ENCODE results near the gene LRRC36. TPM values are rescaled to one million over a fixed set of nuclear protein-coding genes. Genes with fewer than 3 reads are reported as not detected.

The LRRC36 gene
- total and polyA plus RNA-seq, 10 of the 15 experiments (the other 5 are each of a cell fraction or from before 2014, with no cell fraction given) = 0.45 to 2.0 (median 0.75) TPM; not detected in 1

- no TSS peak for BruUV-seq (replicated peaks)
- DNase-seq (ENCODE audit: low read depth, low spot score) (no peak), FAIRE-seq (no peak), ATAC-seq (no peak)
- in situ Hi-C loops (cut with MboI) = no loop called here
- Histone ChIP-seq H4K20me1 (ENCODE audit: control insufficient read depth, insufficient read depth) (no peaks in the 10 kb centered on the region), H3K9ac (ENCODE audit: control insufficient read depth, insufficient read depth, low read length) (no peak overlapping the region), H3K9me3 (replicated peaks; ENCODE audit: control insufficient read depth, insufficient read depth, low read length) (no peaks in the 10 kb centered on the region), H3K79me2 (ENCODE audit: control insufficient read depth, insufficient read depth, low read length) (0 out of 2 replicates have a peak, but pooled peaks cover 2% of the 10 kb centered on the region), H3K36me3 (ENCODE audit: control insufficient read depth in 2 of 2, insufficient read depth in 2 of 2, low read length in 1 of 2) (no peaks in the 10 kb centered on the region; a peak in 1 of 4 replicates), H3K4me1 (ENCODE audit: control insufficient read depth, insufficient read depth, low read length) (peaks cover 4% of the 10 kb centered on the region; the same call in 1 of the 2 replicates), H2AFZ (ENCODE audit: control insufficient read depth, low read depth, low read length) (no peak overlapping the region), H3K4me3 (no peak overlapping the region), H3K4me2 (ENCODE audit: control insufficient read depth, insufficient read depth) (no peak overlapping the region), H3K27me3 (replicated peaks in 1 of 2; ENCODE audit: control insufficient read depth in 2 of 2, insufficient read depth in 2 of 2, low read length in 1 of 2) (no peaks in the 10 kb centered on the region), H3K27ac (ENCODE audit: control insufficient read depth, insufficient read depth) (no peak overlapping the region)
- no peak for TF ChIP-seq BMI1 (IDR thresholded peaks at IDR 0.05; ENCODE audit: borderline replicate concordance)
- TF ChIP-seq, protein P1, sequence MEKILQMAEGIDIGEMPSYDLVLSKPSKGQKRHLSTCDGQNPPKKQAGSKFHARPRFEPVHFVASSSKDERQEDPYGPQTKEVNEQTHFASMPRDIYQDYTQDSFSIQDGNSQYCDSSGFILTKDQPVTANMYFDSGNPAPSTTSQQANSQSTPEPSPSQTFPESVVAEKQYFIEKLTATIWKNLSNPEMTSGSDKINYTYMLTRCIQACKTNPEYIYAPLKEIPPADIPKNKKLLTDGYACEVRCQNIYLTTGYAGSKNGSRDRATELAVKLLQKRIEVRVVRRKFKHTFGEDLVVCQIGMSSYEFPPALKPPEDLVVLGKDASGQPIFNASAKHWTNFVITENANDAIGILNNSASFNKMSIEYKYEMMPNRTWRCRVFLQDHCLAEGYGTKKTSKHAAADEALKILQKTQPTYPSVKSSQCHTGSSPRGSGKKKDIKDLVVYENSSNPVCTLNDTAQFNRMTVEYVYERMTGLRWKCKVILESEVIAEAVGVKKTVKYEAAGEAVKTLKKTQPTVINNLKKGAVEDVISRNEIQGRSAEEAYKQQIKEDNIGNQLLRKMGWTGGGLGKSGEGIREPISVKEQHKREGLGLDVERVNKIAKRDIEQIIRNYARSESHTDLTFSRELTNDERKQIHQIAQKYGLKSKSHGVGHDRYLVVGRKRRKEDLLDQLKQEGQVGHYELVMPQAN (conservative IDR thresholded peaks at IDR 0.05) = no peak
- no peak for TF ChIP-seq RAD21 (IDR thresholded peaks at IDR 0.05; ENCODE audit: insufficient read depth, low read depth, low read length)
- no peak for TF ChIP-seq NR2C2 (IDR thresholded peaks at IDR 0.05; ENCODE audit: borderline replicate concordance, control insufficient read depth, insufficient read length, low read depth)
- TF ChIP-seq, protein P2, sequence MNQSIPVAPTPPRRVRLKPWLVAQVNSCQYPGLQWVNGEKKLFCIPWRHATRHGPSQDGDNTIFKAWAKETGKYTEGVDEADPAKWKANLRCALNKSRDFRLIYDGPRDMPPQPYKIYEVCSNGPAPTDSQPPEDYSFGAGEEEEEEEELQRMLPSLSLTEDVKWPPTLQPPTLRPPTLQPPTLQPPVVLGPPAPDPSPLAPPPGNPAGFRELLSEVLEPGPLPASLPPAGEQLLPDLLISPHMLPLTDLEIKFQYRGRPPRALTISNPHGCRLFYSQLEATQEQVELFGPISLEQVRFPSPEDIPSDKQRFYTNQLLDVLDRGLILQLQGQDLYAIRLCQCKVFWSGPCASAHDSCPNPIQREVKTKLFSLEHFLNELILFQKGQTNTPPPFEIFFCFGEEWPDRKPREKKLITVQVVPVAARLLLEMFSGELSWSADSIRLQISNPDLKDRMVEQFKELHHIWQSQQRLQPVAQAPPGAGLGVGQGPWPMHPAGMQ (IDR thresholded peaks at IDR 0.05; ENCODE audit: borderline replicate concordance) = no peak
- TF ChIP-seq HDAC2 (IDR thresholded peaks at IDR 0.05) = no peak
- TF ChIP-seq ATF7 (IDR thresholded peaks at IDR 0.05; ENCODE audit: low read depth) = no peak
- no peak for TF ChIP-seq NR2F1 (conservative IDR thresholded peaks at IDR 0.05)
- no peak for TF ChIP-seq PAX8 (IDR thresholded peaks at IDR 0.05)
- TF ChIP-seq RBBP5 (conservative IDR thresholded peaks at IDR 0.05) = no peak
- TF ChIP-seq KAT2A (conservative IDR thresholded peaks at IDR 0.05; ENCODE audit: control insufficient read depth, low read depth, low read length) = no peak
- TF ChIP-seq SMC3 (IDR thresholded peaks at IDR 0.05; ENCODE audit: borderline replicate concordance, low read length) = no peak
- TF ChIP-seq MEF2A (IDR thresholded peaks at IDR 0.05; ENCODE audit: insufficient read depth, low read depth, low read length) = no peak
- no peak for TF ChIP-seq YBX1 (IDR thresholded peaks at IDR 0.05)
- TF ChIP-seq GABPA (IDR thresholded peaks at IDR 0.05; ENCODE audit: low read depth) = no peak
- no peak for TF ChIP-seq TAF1 (IDR thresholded peaks at IDR 0.05; ENCODE audit: borderline replicate concordance, low read depth, low read length)
- ChIA-PET POLR2A (interaction anchor here (0.5 to 0.7 kb wide), 3 partner anchors 50 to 337 kb away, joined by 3 read pairs; no protein-coding TSS in a partner anchor), RAD21 (ENCODE audit: unreplicated experiment) (interaction anchor here (0.6 to 1.6 kb wide), 3 partner anchors 58 to 118 kb away, joined by 3 to 4 read pairs (median 3); no protein-coding TSS in a partner anchor), SMC1A (ENCODE audit: uncharacterized antibody, unreplicated experiment) (interaction anchor here (1.3 to 1.8 kb wide), 3 partner anchors 18 to 145 kb away, joined by 3 to 6 read pairs (median 3); no protein-coding TSS in a partner anchor), CTCF (interaction anchor here (0.7 to 2.8 kb wide), 10 partner anchors 8 to 130 kb away, joined by 3 to 17 read pairs (median 3); partner anchors contain the start of gene TPPP3)
- WGBS (ENCODE audit: insufficient coverage, insufficient replicate concordance, low lambda C conversion rate, missing lambda C conversion rate) = 37% methylated on average over 14 of the region's 14 CpGs
- intact Hi-C loops (cut with micrococcal nuclease; ENCODE audit: unreplicated experiment) = no loop called here
Measured at GRCh38 chr16:67281536-67282446, 44.8 kb upstream of the LRRC36 start.
